A673 (cell line): Measurements from ENCODE around the gene UGT1A9.

Source experiments
- EZH2 ChIP-seq: fragments of 200-600 bp; sonication (generic); IDR thresholded peaks from 2 replicates; pipeline ENCODE4 v1.6.1; 2017; ENCODE audit warnings: borderline replicate concordance, low read depth, mild to moderate bottlenecking, mixed read lengths, antibody characterized with exemption, low read length; ENCODE audit not compliant: poor library complexity, severe bottlenecking
- TF ChIP-seq, protein P1 (sequence below): fragments of 300-800, 200-600 bp; sonication (generic); conservative IDR thresholded peaks from 2 replicates; pipeline ENCODE4 v1.5.1; 2017; ENCODE audit warnings: low read depth, mild to moderate bottlenecking, antibody characterized with exemption, low read length, moderate library complexity, mixed read lengths

DNA sequence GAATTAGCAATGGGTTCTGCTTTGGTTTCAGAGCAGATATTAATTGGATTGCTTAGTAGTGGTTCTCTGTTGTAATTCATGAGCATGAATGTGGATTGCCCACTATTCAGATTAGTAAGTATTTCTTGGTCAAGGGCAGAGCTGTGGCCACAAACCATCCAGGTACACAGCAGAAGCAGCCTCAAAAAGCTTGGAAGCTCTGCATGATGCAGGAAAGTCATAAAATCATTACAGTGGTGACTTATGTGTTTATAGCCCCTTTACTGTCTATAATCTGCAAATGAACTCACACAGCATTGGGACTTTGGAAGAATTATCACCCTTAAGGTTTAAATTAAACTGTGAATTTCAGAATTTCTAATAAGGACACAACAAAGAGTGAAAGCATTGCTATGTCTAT, 86.4 kb downstream of the UGT1A9 start:
- TF ChIP-seq, protein P1, sequence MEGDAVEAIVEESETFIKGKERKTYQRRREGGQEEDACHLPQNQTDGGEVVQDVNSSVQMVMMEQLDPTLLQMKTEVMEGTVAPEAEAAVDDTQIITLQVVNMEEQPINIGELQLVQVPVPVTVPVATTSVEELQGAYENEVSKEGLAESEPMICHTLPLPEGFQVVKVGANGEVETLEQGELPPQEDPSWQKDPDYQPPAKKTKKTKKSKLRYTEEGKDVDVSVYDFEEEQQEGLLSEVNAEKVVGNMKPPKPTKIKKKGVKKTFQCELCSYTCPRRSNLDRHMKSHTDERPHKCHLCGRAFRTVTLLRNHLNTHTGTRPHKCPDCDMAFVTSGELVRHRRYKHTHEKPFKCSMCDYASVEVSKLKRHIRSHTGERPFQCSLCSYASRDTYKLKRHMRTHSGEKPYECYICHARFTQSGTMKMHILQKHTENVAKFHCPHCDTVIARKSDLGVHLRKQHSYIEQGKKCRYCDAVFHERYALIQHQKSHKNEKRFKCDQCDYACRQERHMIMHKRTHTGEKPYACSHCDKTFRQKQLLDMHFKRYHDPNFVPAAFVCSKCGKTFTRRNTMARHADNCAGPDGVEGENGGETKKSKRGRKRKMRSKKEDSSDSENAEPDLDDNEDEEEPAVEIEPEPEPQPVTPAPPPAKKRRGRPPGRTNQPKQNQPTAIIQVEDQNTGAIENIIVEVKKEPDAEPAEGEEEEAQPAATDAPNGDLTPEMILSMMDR = no peak
- TF ChIP-seq EZH2 = no peak
